Stimulated activated naive CD8-positive, alpha-beta T cell treated with anti-CD3 and anti-CD28 coated beads, Interleukin-15, Interleukin-2, amounts not matched to agents 100 ng/mL and 50 ng/mL, for 24 hours (primary cell): ENCODE data around the gene AFG3L2.

Experiments
- H3K27ac Mint-ChIP-seq: one replicate; pipeline ENCODE4 v1.8.0; 2021; ENCODE audit warnings: mild to moderate bottlenecking, mixed read lengths
- H3K27me3 Mint-ChIP-seq: one replicate; pipeline ENCODE4 v1.8.0; 2021; ENCODE audit warnings: mixed read lengths
- H3K36me3 Mint-ChIP-seq: one replicate; pipeline ENCODE4 v1.8.0; 2021; ENCODE audit warnings: low read depth, mixed read lengths
- H3K4me1 Mint-ChIP-seq: one replicate; pipeline ENCODE4 v1.8.0; 2021; ENCODE audit warnings: low read depth, mixed read lengths
- H3K4me3 Mint-ChIP-seq: one replicate; pipeline ENCODE4 v1.8.0; 2021; ENCODE audit warnings: mild to moderate bottlenecking, mixed read lengths
- H3K9me3 Mint-ChIP-seq: one replicate; pipeline ENCODE4 v1.8.0; 2021; ENCODE audit warnings: mixed read lengths

AFG3L2 gene

DNA sequence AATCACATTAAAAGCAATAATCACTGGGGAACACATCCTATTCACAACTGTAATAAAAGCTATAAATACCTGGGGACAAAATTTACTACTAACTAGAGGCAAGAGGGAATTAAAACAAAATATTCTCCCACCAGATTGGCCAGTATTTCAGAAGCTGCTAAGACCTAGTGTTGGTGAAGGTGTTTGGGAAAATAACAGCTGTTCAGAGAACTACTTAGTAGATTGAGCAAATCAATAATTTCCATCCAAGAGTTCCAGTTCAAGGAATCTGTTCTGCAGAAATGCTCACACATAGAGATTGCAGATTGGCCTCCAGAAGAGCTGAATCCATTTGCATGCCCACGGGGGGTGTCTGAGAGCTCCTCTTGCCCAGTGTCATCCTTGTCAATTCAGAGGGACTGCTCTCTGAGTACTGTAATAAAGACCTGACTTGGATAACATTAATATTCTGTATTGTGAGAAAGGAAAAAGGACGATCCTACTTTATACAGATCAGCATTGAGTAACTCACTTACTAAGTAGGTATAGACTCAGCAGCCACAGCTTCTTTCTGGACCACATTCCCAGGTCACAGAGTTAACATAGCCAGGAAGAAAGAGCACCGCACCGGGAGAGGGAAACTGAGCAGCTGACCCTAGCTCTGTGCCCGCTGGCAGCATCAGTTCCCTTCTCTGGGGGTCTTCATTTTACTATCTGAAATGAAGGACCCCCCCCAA lies 63.3 kb downstream of the AFG3L2 start:
- Mint-ChIP-seq H3K27ac (no peak overlapping the region), H3K27me3 (peaks cover 16% of the 10 kb centered on the region), H3K36me3 (peaks cover 19% of the 10 kb centered on the region), H3K9me3 (peaks cover 6% of the 10 kb centered on the region), H3K4me3 (no peak overlapping the region), H3K4me1 (peaks cover 33% of the 10 kb centered on the region)

- Mint-ChIP-seq H3K27me3 (peaks cover 16% of the 10 kb centered on the region), H3K4me1 (peaks cover 26% of the 10 kb centered on the region), H3K4me3 (no peak overlapping the region), H3K27ac (no peak overlapping the region), H3K36me3 (peaks cover 19% of the 10 kb centered on the region), H3K9me3 (peaks cover 6% of the 10 kb centered on the region)
These were observed 64.1 kb downstream of the AFG3L2 start for GRCh38 chr18:12312976-12313375.

DNA sequence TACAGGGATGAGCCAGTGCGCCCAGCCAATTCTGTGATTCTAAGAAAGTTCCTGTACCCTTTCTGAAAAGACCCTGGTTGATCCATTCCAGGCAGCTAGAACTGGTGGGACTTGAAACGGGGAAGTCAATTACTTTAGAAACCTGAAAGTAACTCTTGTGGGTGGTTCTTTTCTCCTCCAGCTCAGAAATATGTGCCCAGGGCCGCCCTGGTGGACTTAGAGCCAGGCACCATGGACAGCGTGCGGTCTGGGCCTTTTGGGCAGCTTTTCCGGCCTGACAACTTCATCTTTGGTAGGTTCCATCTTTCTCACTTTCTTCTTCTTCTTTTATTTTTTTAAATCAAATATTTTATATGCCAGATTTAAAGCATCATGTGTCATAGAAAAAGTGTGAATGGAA lies 66.3 kb downstream of the AFG3L2 start:
- Mint-ChIP-seq H3K4me3 (no peak overlapping the region), H3K27ac (no peak overlapping the region), H3K27me3 (peaks cover 34% of the 10 kb centered on the region), H3K36me3 (peaks cover 19% of the 10 kb centered on the region), H3K4me1 (peaks cover 28% of the 10 kb centered on the region), H3K9me3 (peaks cover 6% of the 10 kb centered on the region)

DNA sequence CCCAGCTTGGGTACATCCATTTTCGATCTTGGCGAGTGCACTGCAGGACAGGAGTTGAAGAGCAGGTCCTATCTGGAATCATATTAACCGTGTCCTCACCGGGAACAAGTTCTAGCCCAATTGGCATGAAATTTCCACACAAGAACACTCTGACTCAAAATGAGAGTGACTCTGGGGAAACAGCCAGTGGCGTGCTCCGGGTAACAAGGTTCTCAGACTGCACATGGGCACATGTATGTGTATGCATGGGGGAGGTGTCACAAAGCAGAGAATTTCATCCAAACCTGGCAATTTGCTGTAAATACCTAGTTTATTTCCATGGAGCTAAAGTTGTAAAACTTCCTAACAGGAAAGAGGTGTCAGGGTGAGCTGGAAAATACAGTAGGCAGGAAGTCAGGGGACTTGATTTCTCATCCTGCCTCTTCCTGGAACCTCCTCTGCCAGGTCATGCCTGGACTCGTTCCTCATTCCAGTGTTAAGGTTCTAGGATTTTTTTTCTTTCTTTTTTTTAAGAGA lies 67.3 kb downstream of the AFG3L2 start:
- Mint-ChIP-seq H3K27me3 (peaks cover 43% of the 10 kb centered on the region), H3K36me3 (peaks cover 16% of the 10 kb centered on the region), H3K4me3 (peak overlapping the region; percentile 28), H3K9me3 (peaks cover 6% of the 10 kb centered on the region), H3K4me1 (peaks cover 26% of the 10 kb centered on the region), H3K27ac (no peak overlapping the region)

GRCh38 chr18:12308386-12309100 lies 68.5 kb downstream of the AFG3L2 start:
- Mint-ChIP-seq H3K9me3 (peaks cover 6% of the 10 kb centered on the region), H3K4me1 (peaks cover 23% of the 10 kb centered on the region), H3K4me3 (peak overlapping the region; percentile 73), H3K27ac (no peak overlapping the region), H3K27me3 (peaks cover 50% of the 10 kb centered on the region), H3K36me3 (peaks cover 16% of the 10 kb centered on the region)

DNA sequence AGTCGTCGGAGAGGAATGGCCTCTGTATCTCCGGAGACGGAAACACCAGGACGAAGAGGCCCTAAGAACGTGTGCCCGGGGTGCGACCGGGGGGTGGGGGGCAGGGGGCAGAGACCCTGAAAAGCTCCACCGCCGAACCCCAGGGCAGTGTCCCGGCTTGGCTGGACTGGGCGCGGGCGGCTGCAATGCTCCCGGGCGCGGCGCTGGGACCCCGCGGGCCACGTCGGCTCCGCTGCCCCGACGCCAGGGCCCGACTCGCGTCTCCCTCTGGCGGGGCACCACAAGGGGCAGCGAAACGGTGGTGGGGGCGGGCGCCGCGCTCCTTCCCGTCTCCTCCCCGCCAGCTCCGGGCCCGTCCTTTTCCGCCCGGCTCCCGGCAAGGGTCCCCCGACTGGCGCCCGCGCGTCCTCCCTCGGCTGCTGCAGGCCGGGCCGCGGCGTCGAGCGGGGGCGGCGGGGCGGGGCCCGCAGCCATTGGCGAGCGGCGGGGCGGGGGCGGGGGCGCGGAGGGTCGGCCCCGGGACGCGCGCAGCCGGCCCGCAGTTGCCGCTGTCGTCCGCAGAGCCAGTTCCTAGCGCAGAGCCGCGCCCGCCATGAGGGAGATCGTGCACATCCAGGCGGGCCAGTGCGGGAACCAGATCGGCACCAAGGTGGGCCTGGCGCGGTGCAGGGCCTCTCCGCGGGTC lies 69.2 kb downstream of the AFG3L2 start, which contains the start of gene TUBB6:
TUBB6 (plus strand) TSS at position 541 of the 685 bp plus-strand sequence; CDS start at position 593, 52 bp downstream.
- H3K27ac Mint-ChIP-seq = no peak within 1 kb of the TSS
- peaks cover 16% of the 10 kb centered on the region for H3K36me3 Mint-ChIP-seq
- peaks cover 50% of the 10 kb centered on the region for H3K27me3 Mint-ChIP-seq
- peaks cover 6% of the 10 kb centered on the region for H3K9me3 Mint-ChIP-seq
- peak within 1 kb of the TSS; percentile 75 for H3K4me3 Mint-ChIP-seq
- peaks cover 16% of the 10 kb centered on the region for H3K4me1 Mint-ChIP-seq

- peaks cover 15% of the 10 kb centered on the region for H3K36me3 Mint-ChIP-seq
- peaks cover 50% of the 10 kb centered on the region for H3K27me3 Mint-ChIP-seq
- H3K27ac Mint-ChIP-seq = no peak overlapping the region
- peaks cover 16% of the 10 kb centered on the region for H3K4me1 Mint-ChIP-seq
- peak overlapping the region; percentile 75 for H3K4me3 Mint-ChIP-seq
- peaks cover 6% of the 10 kb centered on the region for H3K9me3 Mint-ChIP-seq
These were observed 70.0 kb downstream of the AFG3L2 start for GRCh38 chr18:12306752-12307700.

- Mint-ChIP-seq H3K36me3 (peaks cover 8% of the 10 kb centered on the region), H3K4me3 (no peak overlapping the region), H3K9me3 (no peaks in the 10 kb centered on the region), H3K4me1 (peaks cover 16% of the 10 kb centered on the region), H3K27me3 (peaks cover 44% of the 10 kb centered on the region), H3K27ac (no peak overlapping the region)
These were observed 70.9 kb downstream of the AFG3L2 start for GRCh38 chr18:12305930-12306629.

GRCh38 chr18:12305211-12305610 lies 71.8 kb downstream of the AFG3L2 start:
- peaks cover 4% of the 10 kb centered on the region for H3K36me3 Mint-ChIP-seq
- H3K9me3 Mint-ChIP-seq = no peaks in the 10 kb centered on the region
- H3K27me3 Mint-ChIP-seq = peaks cover 44% of the 10 kb centered on the region
- no peak overlapping the region for H3K4me3 Mint-ChIP-seq
- no peak overlapping the region for H3K27ac Mint-ChIP-seq
- H3K4me1 Mint-ChIP-seq = peaks cover 16% of the 10 kb centered on the region

DNA sequence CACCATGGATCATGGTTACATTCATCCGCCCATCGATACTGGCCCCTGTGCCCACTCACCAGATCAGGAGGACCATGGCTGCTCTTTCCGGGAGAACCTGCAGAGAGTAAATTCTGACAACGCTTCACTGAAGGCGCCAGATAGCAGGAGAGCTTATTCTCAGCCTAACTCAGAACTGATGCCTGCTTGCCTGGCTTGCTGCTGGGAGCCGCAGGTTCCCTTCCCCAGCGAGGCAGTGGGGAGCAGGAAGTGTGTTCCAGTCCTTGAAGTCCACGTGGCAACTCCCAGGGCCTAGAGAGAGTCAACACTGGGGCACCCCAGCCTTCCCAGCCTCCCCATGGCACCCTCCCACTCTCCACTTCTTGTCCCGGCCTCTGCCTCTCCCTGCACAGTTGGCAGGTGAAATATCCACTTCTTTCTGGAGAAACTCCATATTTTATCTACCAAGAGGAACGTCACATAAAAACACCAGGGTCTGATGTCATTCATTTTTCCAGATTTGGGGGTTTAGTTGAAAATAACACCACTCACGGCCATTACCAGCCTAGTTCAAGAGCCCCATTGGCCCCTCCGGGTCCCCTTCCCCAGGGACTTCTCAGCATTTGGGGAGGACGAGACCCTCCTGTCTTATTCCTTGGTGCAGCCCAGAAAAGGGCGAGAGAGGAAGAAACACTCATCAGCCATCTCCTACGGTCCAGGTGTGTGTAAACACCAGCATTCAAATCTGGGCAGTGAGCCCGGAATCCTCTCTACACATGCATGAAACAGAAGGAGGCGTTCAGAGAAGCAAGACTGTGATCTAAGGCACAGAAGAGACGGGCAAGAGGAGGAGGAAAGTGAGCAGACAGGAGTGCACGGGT lies 72.4 kb downstream of the AFG3L2 start:
- Mint-ChIP-seq H3K27me3 (peaks cover 44% of the 10 kb centered on the region), H3K4me1 (peaks cover 15% of the 10 kb centered on the region), H3K36me3 (peaks cover under 1% of the 10 kb centered on the region), H3K9me3 (no peaks in the 10 kb centered on the region), H3K27ac (no peak overlapping the region), H3K4me3 (no peak overlapping the region)

DNA sequence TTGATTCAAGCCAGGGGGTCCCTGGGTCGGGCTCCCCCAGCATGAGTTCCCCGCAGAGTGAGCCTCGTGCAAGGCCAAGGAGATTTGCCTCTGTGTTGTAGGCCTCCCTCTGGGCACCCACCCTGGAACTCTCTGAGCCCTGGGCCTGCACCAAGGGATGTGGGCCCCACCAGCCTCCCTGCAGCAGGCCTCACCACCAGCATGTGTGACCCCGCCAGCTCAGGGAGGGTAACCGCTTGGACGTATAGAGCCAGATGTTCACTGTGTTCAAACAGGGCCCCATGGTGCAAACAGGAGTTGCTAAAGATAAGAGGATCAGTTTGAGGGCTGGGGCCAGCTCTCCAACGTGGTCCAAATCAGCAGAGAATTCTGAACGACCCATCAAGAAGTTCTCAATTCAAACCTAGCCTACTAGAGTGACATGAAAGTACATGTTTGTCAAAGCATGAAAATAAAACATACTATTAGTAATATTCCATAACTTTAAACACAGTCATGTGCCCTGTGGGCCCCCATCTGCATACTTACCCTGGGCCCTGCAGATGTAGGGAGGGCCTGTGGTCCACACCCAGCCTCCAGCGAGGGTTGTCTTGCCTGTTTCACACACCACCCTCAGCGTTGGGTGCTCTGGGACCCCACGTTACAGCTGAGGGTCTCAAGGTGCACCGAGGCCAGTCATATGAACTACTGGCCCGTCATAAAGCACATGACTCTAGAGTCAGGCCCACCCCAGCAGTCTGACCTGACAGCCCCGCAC lies 74.5 kb downstream of the AFG3L2 start:
- Mint-ChIP-seq H3K27ac (no peak overlapping the region), H3K36me3 (no peaks in the 10 kb centered on the region), H3K4me3 (no peak overlapping the region), H3K9me3 (no peaks in the 10 kb centered on the region), H3K27me3 (peaks cover 41% of the 10 kb centered on the region), H3K4me1 (peaks cover 11% of the 10 kb centered on the region)

DNA sequence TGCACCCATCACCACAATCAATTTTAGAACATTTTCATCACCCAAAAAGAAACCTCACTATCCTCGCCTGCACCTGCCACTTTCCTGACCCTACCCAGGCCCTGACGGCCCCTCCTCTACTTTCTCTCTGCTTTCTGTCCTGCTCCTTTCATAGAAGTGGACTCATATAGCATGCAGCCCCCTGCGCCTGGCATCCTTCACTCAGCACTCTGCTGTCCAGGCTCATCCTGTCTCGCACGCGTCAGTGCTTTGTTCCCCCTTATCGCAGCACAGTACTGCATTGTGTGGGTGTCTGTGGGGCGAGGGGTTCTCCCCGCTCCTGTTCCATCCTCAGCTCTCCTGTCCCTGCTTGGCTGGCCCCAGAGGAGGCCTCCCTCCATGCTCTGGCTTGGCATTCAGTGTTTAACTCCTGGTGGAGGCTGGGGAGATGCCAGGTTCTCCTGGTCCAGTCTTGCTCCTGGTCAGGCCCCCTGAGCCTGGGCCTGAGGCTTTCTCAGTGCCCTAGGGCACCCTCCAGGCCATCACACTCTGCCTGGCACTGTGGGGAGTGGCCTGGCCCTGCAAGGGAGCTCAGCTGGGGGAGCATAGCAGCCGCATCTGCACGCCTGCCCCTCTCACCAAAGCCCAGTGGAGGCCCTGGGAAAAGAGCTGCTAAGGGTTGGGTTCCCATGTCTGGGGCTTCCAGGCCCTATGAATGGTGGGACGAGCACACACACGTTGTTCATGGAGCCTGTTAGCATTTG lies 75.6 kb downstream of the AFG3L2 start:
- no peaks in the 10 kb centered on the region for H3K36me3 Mint-ChIP-seq
- no peaks in the 10 kb centered on the region for H3K9me3 Mint-ChIP-seq
- H3K4me3 Mint-ChIP-seq = no peak overlapping the region
- H3K27me3 Mint-ChIP-seq = peaks cover 30% of the 10 kb centered on the region
- H3K4me1 Mint-ChIP-seq = no peaks in the 10 kb centered on the region
- H3K27ac Mint-ChIP-seq = no peak overlapping the region
